NCI-H345 (cell line): ENCODE data around the gene TAGLN.

Source experiments
- DNase-seq: peaks from one replicate; lab custom pipeline; 2025; lab: John Stamatoyannopoulos, UW

Gene TAGLN

DNA sequence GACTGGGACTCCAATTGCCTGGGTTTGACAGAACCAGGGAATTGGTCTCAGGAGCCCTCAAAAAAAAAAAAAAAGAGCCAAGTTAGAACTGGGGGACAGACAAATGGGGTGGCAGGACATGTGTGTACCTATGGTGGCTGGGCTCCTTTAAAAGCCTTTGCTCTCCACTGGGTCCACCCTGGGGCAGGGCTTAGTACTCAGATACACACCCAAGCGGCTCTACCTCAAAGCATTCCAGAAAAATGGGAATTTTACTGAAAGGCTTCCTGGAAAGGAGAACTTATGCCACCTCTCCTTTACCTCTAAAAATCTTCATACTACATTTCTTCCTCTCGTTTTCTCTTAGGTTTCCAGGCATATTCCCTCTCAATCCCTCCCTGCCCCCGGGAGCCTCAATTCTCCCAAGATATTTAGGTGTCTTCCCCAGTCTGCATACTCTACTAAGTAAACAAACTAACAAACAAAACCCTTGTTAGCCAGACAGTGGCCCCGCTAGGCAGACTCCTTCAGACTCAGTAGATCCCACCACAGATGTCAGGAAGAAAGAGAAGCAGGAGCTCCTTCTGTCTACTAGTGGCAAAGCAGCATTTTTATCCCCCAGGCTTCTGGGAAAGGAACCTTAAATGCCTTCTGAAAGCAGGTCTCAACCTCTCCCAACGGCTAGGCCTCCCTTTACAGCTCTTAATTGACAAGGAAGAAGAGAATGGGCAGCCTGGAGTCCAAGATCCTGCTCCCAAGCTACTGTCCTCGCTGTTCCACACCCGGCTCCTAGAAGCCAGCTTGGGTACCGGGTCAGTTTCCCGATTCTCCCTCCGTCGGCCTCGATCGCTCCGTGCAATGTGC is 32.0 kb downstream of the TAGLN start:
- no peak for DNase-seq

DNA sequence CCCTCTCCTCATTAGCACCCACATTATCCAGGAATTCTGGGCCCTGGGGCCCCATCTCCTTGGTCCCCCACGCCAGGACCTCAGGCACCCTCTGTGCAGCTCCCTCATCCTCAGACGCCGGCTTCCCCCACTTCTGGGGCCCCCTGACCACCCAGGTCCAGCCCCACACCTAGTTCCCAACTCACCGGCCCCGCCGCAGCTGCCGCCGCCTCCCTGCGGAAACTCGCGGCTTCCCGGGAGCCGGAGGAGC is 32.6 kb downstream of the TAGLN start, which contains the start of gene PCSK7:
Gene PCSK7, minus strand, starts transcription at position 232 of the 250 bp plus-strand sequence. CDS start 2,229 bp downstream, outside the sequence.
- DNase-seq, result no peak

DNA sequence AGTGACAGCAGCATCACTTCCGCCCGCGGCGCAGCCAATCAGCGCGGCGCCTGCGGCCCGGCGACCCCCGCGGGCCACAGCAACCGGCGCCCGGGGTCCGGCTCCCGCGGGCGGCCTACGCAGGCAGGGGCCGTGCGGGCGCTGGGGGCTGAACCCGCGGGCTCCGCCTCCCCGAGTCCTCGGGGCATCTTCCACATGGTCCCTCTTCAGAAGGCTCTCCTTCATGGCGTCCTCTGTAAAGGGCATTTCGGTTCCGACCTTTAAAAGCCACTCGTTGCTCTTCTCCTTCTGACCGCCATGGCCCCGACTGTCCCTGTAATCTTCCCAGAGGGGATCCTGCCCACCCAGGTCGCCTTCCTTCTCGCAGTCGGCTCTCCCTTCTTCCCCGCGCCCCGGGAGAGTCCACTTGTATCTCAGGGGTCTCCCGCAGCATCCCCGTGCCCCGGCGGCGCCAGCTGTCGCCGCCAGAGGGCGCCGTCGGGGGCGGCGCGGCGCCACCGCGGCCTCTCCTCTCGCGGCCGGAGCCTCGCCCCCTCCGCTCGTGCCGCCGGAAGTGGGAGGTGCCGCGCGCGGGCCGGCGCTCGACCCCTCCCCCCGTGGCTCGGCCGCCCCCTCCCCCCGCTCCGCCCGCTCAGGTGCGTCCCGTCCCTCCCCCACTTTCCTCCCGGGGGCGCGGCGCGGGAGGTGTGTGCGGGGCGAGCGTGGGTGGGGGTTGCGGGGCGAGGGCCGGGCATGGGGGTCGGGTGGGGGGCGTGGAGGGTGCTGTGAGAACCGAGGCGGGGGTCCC is 33.1 kb downstream of the TAGLN start, which contains the start of gene RNF214:
Gene RNF214, plus strand, starts transcription at position 580 of the 787 bp plus-strand sequence. CDS start 1,602 bp downstream, outside the sequence.
- peak; percentile 86 for DNase-seq

DNA sequence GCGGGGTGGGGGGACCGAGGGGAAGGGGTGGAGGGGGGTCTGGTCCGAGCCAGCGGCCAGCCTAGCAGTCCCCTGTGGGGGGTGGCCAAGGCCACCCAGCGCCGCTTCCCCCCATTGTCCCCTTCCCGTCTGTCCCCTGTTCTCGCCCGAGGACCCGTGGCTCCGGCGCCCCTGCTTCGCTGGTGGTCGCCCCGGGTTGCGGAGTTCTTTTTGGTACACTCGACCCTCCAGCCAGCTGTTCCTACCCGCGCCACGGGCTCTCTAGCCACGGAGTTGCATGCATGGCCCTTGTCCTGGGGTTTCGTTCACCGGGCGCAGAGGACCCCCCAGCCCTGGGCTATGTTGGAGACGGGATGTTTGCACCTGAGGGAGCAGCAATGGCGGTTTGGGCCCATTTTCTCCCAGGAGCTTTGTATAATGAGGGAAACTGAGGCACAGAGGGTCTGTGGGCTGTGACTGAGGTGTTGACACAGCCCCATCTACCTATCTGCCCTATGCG is 33.8 kb downstream of the TAGLN start:
- no peak for DNase-seq

DNA sequence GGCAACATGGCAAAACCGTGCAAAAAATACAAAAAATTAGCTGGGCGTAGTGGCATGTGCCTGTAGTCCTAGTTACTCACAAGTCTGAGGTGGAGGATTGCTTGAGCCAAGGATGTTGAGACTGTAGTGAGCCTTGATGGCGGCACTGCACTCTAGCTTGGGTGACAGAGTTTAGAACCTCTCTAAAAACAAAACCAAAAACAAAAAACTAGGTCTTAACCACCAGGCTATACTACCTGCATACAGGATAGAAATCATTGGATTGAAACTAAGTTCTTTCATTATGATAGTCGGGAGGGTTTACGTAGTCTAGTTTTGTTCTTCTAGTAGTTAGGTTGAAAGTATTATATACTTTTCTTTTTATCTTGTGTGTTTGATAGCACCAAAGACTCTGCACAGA is 39.1 kb downstream of the TAGLN start:
- DNase-seq, result no peak

DNA sequence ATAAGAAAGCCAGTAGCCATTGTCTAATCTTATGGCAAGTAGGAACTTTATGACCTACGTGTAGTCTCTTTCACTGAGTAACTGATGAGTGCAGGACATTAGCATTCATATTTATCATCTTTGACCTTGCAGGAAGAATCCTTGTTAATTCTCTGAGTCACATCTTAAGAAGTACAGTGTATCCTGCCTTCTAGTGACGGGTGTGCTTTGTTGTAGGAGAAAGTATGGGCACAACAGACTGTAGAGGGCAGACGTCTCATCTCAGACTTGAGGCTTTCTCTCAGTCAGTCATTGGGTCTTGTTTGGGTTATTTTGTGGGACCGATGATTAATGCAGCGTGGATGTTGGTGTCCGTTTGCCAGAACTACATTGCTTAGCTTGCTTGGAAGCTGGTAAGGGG is 40.1 kb downstream of the TAGLN start:
- DNase-seq, result no peak

DNA sequence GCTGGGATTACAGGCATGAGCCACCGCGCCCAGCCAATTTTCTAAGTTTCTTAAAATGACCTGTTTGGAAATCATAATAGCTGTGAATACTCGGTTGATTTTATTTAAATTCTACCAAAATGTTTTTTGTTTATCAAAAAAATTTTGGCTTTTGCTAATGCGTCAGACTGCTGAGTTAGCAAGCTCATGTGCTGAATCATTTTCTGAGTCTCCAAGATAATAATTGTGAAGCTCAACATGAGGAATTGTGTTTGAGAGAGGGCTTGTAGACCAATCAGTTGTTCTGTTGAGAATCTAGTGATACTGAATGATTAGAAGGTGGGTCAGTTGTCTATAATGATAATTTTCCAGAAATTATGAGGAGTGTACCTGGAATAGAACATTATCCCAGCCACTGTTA is 49.2 kb downstream of the TAGLN start:
- DNase-seq, result no peak

DNA sequence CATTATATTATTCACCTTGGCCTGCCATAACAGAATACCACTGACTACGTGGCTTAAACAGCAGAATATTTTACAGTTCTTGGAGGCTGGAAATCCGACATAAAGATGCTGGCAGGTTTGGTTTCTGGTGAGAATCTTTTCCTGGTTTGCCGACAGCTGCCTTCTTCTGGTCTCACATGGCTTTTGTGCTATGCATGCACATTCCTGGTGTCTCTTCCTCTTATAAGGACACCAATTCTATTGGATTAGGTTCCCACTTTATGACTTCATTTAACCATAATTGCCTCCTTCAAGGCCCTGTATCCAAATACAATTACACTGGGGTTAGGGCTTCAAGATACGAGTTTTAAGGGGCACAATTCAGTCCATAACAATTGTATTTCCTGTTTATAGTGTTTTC is 50.4 kb downstream of the TAGLN start:
- DNase-seq, result no peak

DNA sequence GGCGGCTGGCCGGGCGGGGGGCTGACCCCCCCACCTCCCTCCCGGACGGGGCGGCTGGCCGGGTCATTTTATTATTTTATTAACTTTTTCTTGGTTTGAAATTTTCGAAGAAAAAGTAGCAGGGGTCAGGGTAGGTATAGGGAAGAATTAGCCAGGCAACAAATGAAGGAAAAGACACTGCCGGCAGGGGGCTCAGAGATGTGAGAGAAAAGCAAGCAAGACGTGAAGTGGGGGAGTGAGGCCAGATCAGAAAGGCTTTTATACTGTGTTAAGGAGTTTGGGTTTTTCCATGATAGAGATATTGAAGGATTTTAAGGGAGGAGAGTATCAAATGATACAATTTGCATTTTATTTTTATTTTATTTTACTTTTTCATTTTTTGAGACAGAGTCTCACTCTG is 52.3 kb downstream of the TAGLN start:
- no peak for DNase-seq

DNA sequence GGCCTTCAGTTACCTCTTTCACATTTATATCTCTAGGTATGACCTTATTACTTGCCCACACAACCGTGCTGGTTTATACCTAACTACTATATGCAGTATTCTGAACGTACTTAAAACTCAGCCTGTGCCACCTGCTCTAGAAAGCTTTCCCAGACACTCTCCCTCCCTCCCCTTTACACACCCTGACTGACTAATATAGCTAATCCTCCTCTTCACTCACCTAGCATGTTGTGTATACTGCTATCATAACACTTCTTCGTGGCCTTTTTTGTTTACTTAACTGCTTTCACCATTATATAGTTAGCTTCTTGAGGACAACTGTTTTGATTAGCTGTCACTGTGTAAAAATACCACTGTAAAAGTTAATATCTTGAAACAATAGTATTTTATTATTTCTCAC is 56.8 kb downstream of the TAGLN start:
- no peak for DNase-seq

DNA sequence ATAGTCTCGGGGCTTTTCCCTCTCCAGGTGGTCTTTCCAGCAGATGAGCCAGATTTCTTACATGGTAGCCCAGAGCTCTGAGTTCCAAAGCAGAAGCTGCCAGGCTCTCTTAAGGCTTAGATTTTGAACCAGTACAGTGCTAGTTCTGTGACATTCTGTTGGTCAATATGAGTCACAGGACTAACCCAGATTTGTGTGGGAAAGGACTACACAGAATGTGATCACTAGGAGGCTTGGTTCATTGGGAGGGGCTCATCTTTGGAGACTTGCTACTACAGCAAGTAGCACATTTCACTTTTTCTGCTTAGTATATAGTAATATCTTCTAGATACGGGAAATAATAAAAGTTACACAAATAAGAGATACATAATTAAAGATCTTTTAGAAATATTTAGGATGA is 57.4 kb downstream of the TAGLN start:
- DNase-seq, result no peak
